Breast epithelium (tissue), 3 donors: ENCODE results near the gene IRF2.

Experiments used
- POLR2A ChIP-seq: fragments of 450-650 bp; IDR thresholded peaks from one replicate; pipeline ENCODE4 v1.6.1; 2016; ENCODE audit warnings: antibody characterized with exemption, mild to moderate bottlenecking, moderate library complexity
- POLR2AphosphoS5 ChIP-seq, 3 donors: sonication (generic); formaldehyde crosslinking; IDR thresholded peaks; one replicate each; pipeline ENCODE4 v1.6.1; 2017; ENCODE audit warnings: antibody characterized with exemption in 3 of 3
- TF ChIP-seq, protein P1 (sequence below), 3 donors: fragments of 450-650 bp; IDR thresholded peaks; one replicate each; pipeline ENCODE4 v1.5.1; 2016 to 2017; ENCODE audit warnings: antibody characterized with exemption in 3 of 3, mild to moderate bottlenecking in 3 of 3, moderate library complexity in 3 of 3

- TF ChIP-seq, protein P1, sequence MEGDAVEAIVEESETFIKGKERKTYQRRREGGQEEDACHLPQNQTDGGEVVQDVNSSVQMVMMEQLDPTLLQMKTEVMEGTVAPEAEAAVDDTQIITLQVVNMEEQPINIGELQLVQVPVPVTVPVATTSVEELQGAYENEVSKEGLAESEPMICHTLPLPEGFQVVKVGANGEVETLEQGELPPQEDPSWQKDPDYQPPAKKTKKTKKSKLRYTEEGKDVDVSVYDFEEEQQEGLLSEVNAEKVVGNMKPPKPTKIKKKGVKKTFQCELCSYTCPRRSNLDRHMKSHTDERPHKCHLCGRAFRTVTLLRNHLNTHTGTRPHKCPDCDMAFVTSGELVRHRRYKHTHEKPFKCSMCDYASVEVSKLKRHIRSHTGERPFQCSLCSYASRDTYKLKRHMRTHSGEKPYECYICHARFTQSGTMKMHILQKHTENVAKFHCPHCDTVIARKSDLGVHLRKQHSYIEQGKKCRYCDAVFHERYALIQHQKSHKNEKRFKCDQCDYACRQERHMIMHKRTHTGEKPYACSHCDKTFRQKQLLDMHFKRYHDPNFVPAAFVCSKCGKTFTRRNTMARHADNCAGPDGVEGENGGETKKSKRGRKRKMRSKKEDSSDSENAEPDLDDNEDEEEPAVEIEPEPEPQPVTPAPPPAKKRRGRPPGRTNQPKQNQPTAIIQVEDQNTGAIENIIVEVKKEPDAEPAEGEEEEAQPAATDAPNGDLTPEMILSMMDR (IDR thresholded peaks at IDR 0.05): no peak
- TF ChIP-seq POLR2AphosphoS5 (IDR thresholded peaks at IDR 0.05) (no peak), POLR2A (no peak)
Measured at GRCh38 chr4:184370711-184371389, 103.5 kb downstream of the IRF2 start.
